IPS-15b (cell line): Measurements from ENCODE around the gene KCNK3.
"Not testable (repeated sequence)": the region's sequence is repeated elsewhere in the genome, so short reads cannot be mapped to it uniquely, and the experiment has no call there.

Experiments used
- H3K27me3 ChIP-seq: one replicate; pipeline ENCODE4 v1.6.1; 2013; ENCODE audit warnings: low read length; ENCODE audit not compliant: control insufficient read depth, insufficient read depth
- H3K36me3 ChIP-seq: one replicate; pipeline ENCODE4 v1.6.1; 2013; ENCODE audit warnings: low read length; ENCODE audit not compliant: control insufficient read depth, insufficient read depth
- H3K4me1 ChIP-seq: one replicate; pipeline ENCODE4 v1.6.1; 2013; ENCODE audit warnings: mild to moderate bottlenecking, low read length; ENCODE audit not compliant: control insufficient read depth, insufficient read depth
- H3K4me3 ChIP-seq: one replicate; pipeline ENCODE4 v1.5.1; 2013; ENCODE audit warnings: low read depth, low read length
- H3K9ac ChIP-seq: one replicate; pipeline ENCODE4 v1.6.1; 2013; ENCODE audit warnings: low read depth, mild to moderate bottlenecking, low read length
- H3K9me3 ChIP-seq: one replicate; pipeline ENCODE4 v1.6.1; 2013; ENCODE audit warnings: mild to moderate bottlenecking, low read length; ENCODE audit not compliant: control insufficient read depth, insufficient read depth

The KCNK3 gene

DNA sequence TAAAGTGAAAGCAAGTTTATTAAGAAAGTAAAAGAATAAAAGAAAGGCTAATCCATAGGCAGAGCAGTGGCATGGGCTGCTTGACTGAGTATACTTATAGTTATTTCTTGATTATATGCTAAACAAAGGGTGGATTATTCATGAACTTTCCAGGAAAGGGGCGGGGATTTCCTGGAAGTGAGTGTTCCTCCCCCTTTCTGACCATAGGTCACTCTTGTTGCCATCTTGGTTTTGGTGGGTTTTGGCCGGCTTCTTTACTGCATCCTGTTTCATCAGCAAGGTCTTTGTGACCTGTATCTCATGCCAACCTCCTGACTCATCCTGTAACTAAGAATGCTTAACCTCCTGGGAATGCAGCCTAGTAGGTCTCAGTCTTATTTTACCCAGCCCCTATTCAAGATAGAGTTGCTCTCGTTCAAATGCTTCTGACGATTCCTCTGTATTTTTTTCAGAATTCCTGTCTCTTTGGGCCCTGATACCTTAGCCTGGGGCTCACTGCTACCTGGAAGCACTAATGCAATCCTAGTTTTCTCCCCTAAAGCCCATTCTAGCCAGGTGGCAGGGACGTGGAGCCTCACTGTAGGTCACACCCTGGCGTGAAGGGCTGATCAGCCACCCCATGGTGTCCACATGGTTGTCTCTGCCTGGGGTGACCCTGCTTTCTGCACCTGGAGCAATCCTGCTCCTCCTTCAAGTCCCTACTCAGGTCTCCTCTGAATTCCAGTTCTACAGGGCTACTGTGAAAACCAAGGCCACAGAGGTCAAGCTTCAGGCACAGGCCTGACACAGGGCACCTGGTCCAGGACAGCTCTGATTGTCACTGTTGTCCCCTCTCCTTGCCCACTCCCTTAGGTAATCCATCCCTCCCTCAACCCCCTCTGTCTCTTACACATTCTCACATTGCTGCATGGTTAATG is 65.6 kb downstream of the KCNK3 start:
- peak overlapping the region; percentile 32 for H3K9ac ChIP-seq
- no peaks in the 10 kb centered on the region for H3K36me3 ChIP-seq
- no peaks in the 10 kb centered on the region for H3K27me3 ChIP-seq
- no peaks in the 10 kb centered on the region for H3K9me3 ChIP-seq
- H3K4me3 ChIP-seq: no peak overlapping the region
- peaks cover 26% of the 10 kb centered on the region for H3K4me1 ChIP-seq

DNA sequence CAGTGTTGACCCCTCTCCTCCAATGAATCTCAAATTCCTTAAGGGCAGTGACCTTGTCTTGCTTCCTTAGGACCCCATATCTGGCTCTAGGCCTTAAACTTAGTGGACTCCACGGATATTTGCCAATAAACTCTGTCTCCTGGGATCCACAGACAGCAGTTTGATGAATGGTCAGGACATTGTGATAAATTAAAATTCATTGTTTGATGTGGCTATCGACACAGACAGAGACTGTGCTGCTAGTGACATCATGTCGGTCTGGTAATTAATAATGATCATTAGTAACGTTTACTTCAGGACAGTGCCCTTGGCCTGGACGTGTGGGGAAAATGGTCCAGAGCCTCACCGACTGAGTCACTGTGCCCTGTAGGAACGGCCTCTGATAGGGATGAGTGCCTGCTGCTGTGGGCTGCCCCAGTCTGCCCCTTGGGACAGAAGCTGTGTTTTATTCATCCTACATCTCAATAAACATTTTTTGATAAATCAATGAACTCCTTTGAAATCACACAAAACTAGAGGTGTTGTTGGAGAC is 66.3 kb downstream of the KCNK3 start:
- Histone ChIP-seq H3K36me3 (no peaks in the 10 kb centered on the region), H3K27me3 (no peaks in the 10 kb centered on the region), H3K9ac (peak overlapping the region; percentile 32), H3K4me3 (no peak overlapping the region), H3K9me3 (no peaks in the 10 kb centered on the region), H3K4me1 (peaks cover 26% of the 10 kb centered on the region)

DNA sequence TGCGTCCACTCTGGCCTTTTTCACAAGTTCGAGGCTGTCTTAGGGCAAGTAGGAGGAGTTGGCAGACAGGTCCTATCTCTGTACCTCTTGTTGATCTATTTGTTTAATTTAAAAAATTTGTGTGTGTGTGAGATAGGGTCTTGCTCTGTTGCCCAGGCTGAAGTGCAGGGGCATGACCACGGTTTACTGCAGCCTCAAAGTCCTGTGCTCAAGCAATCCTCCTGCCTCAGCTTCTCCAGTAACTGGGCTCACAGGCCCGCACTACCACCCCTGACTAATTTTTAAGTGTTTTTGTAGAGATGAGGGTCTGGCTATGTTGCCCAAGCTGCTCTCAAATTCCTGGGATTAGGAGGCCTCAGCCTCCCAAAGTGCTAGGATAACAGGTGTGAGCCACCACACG is 67.3 kb downstream of the KCNK3 start:
- Histone ChIP-seq H3K36me3 (no peaks in the 10 kb centered on the region), H3K4me3 (no peak overlapping the region), H3K9me3 (no peaks in the 10 kb centered on the region), H3K27me3 (peaks cover 4% of the 10 kb centered on the region), H3K4me1 (peaks cover 27% of the 10 kb centered on the region), H3K9ac (no peak overlapping the region)

DNA sequence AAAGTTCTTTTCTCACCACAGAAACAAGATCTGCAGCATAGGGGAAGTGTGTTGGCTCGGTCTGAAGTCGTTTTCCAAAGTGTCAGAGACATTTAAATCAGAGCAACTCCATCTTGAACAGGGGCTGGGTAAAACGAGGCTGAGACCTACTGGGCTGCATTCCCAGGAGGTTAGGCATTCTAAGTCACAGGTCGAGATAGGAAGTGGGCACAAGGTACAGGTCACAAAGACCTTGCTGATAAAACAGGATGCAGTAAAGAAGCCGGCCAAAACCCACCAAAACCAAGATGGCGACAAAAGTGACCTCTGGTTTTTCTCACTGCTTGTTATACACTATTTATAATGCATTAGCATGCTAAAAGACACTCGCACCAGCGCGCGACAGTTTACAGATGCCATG is 68.5 kb downstream of the KCNK3 start:
- H3K4me3 ChIP-seq, H3K36me3 ChIP-seq, H3K9ac ChIP-seq, H3K9me3 ChIP-seq: not testable (repeated sequence)
- peaks cover 12% of the 10 kb centered on the region for H3K27me3 ChIP-seq
- peaks cover 19% of the 10 kb centered on the region for H3K4me1 ChIP-seq

DNA sequence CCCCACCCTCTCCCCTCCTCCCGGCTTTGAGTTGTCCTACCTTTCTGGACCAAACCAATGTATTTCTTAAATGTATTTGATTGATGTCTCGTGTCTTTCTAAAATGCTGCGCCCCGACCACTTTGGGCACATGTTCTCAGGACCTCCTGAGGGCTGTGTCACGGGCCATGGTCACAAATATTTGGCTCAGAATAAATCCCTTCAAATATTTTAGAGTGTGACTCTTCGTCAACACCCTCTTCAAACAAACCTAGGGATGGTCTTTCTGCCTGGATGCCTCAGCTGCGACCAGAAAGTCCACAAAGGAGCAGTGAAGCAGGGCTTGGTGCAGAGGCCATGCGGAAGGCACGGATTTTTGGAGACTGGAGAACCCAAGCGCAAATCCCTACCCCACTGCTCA is 70.5 kb downstream of the KCNK3 start:
- Histone ChIP-seq H3K9me3 (no peaks in the 10 kb centered on the region), H3K9ac (no peak overlapping the region), H3K36me3 (no peaks in the 10 kb centered on the region), H3K4me1 (peaks cover 14% of the 10 kb centered on the region), H3K27me3 (peaks cover 12% of the 10 kb centered on the region), H3K4me3 (no peak overlapping the region)

DNA sequence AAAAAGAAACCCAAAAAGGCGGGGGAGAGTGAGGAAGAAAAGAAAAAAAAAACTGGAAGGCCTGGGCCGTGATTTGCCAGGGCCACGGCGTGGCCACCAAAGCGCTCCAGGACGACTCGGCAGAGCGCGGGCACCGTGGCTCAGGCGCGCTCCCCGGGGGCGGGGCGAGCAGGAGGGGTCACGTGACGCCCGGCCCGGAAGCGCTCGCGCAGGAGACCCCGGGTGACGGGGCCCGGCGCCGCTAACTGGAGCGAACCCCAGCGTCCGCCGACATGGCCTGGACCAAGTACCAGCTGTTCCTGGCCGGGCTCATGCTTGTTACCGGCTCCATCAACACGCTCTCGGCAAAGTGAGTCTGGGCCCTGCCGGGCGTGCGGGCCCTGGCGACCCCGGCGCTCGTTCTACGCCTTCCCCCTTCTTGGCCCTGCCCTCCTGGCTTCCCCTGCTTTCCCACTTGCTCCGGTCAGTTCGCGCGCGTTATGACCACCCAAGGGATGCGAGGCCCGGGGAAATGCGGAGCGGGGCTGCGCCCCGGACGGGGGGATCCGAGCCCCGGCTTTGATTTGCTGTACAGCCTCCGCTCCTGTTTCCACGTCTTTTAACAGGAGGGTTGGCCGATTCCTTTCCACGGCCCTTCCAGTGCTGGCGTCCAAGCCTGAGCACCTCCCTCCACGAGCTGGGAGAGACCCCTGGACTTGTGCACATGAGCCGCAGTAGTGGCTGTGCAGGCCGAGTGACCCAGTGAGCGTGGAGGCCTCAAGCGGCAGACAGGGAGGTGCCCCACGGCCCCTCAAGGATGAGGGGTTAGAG is 71.8 kb downstream of the KCNK3 start, which contains the start of gene SLC35F6:
Gene SLC35F6 (plus strand): TSS at position 207 of the 810 bp plus-strand sequence. CDS start 66 bp downstream, at position 273.
- peak within 1 kb of the TSS; percentile 83 for H3K4me3 ChIP-seq
- H3K4me1 ChIP-seq: peaks cover 5% of the 10 kb centered on the region
- H3K27me3 ChIP-seq: peaks cover 12% of the 10 kb centered on the region
- peak within 1 kb of the TSS; percentile 81 for H3K9ac ChIP-seq
- no peaks in the 10 kb centered on the region for H3K36me3 ChIP-seq
- no peaks in the 10 kb centered on the region for H3K9me3 ChIP-seq

DNA sequence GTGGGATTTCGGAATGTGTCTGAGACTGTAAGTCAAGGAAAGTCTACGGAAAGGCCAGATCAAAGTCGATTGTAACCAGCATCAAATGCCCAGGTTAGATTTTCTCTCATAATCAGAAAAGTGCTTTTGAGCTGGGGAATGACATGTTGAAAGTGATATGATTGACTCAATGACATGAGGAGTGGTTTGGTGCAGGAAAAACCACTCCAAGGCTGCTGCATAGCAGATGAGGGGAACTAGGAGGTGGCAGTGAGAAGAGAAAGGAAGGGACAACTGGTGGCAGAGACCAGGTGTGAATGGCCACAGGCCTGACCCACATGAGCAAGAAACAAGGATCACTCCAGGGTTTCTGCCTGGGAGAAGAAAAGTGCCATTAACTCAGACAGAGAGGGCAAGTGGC is 72.4 kb downstream of the KCNK3 start:
- Histone ChIP-seq H3K4me1 (peaks cover 5% of the 10 kb centered on the region), H3K4me3 (peak overlapping the region; percentile 83), H3K27me3 (peaks cover 12% of the 10 kb centered on the region), H3K36me3 (no peaks in the 10 kb centered on the region), H3K9ac (peak overlapping the region; percentile 81), H3K9me3 (no peaks in the 10 kb centered on the region)

DNA sequence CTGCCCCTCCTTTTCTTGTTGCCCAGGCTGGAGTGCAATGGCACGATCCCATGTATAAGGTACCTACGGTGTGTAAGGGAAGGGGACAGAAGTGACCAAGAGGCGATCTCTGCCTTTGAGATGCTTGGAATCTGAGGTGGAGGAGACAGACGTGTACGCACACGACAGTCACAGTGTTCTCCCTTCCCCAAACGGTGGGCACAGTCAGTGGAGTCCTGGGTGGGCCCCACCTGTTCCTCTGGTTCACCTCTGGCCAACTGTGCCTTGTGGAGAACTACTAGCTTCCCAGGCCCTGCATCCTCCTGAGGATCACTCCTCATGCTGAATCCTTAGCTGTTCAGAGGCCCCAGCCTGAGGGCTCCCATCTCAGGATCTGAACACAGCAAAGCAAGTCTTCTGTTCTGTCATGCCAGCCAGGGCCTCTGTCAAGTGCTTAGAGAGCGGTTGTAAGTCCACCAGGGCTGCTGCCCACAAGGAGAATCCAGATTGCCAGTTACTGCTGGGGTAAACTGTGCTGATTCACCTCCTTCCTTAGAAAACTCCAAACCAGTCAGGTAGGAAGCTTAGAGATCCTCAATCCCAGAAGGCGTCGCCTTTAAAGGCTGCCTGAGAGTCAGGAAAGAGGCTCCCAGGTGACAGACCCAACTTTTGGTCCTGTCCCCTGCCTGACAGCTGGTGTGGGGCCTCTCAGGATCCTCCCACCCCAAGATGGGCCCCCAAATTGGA is 73.1 kb downstream of the KCNK3 start:
- Histone ChIP-seq H3K9ac (no peak overlapping the region), H3K4me3 (no peak overlapping the region), H3K27me3 (peaks cover 12% of the 10 kb centered on the region), H3K9me3 (no peaks in the 10 kb centered on the region), H3K36me3 (no peaks in the 10 kb centered on the region), H3K4me1 (peaks cover 5% of the 10 kb centered on the region)

DNA sequence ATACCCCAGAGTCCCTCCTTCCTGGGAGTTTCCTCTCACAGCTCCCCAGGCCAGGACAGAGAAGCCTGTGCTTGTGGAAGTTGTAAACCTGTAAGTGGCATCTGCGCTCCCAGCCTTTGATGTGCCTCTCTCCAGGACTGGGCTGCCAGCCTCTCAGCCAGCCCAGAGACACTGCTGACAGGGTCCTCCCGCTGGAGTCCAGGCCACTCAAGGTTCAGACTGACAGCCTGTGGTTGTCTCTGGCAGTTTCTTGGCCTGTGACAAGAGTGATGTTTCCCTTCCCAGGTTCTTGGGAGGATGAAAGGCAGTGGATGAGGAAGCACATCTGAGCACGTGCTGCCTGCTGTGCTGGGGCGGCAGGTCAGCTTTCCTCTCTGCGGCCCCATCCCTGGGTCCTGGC is 74.6 kb downstream of the KCNK3 start:
- Histone ChIP-seq H3K9ac (no peak overlapping the region), H3K9me3 (no peaks in the 10 kb centered on the region), H3K4me3 (no peak overlapping the region), H3K36me3 (no peaks in the 10 kb centered on the region), H3K4me1 (peaks cover 5% of the 10 kb centered on the region), H3K27me3 (peaks cover 12% of the 10 kb centered on the region)

DNA sequence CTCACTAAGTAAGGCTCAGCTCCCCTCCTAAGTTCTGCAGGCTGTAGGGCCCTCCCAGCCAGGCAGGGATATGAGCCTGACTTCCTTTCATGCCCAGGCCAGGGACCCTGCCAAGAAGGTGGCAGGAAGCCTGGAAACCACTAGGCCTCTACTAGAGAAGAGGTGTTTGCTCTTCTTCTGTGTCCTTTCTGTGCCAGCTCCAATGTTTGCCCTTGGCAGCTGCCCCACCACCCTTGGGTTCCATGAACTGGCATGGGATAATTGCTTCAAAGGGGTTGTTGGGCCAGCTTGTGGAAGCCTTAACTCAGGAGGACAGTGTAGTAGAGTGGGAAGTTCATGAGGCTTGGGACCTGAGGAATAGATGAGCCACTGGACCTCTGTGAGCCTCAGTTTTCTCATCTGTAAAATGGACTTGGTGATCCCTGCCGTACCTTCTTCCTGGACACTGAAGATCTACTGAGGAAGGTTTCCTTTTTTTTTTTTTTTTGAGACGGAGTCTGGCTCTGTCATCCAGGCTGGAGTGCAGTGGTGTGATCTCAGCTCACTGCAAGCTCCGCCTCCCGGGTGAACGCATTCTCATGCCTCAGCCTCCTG is 75.5 kb downstream of the KCNK3 start:
- no peaks in the 10 kb centered on the region for H3K9me3 ChIP-seq
- H3K4me3 ChIP-seq: no peak overlapping the region
- H3K36me3 ChIP-seq: no peaks in the 10 kb centered on the region
- peaks cover 12% of the 10 kb centered on the region for H3K27me3 ChIP-seq
- no peak overlapping the region for H3K9ac ChIP-seq
- H3K4me1 ChIP-seq: peaks cover 5% of the 10 kb centered on the region

DNA sequence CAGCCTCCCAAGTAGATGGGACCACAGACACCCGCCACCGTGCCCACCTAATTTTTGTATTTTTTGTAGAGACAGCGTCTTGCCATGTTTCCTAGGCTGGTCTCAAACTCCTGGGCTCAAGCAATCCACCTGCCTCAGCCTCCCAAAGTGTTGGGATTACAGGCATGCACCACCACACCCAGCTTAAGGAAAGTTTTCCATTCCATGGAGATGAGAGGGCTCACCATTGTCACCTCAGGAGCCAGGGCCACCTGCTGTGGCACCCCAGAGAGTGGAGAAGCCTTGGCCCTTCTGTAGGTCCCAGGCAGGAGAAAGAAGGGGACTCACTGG is 76.2 kb downstream of the KCNK3 start:
- Histone ChIP-seq H3K9me3 (no peaks in the 10 kb centered on the region), H3K4me3 (no peak overlapping the region), H3K36me3 (no peaks in the 10 kb centered on the region), H3K9ac (no peak overlapping the region), H3K4me1 (peaks cover 5% of the 10 kb centered on the region), H3K27me3 (peaks cover 12% of the 10 kb centered on the region)
